DMS79 treated with DMSO at 0.1 percent for 48 hours (cell line): ENCODE measurements around the gene TNFRSF4.

Experiments used
- DNase-seq: peaks from one replicate; lab custom pipeline; 2025; lab: John Stamatoyannopoulos, UW

The TNFRSF4 gene

DNA sequence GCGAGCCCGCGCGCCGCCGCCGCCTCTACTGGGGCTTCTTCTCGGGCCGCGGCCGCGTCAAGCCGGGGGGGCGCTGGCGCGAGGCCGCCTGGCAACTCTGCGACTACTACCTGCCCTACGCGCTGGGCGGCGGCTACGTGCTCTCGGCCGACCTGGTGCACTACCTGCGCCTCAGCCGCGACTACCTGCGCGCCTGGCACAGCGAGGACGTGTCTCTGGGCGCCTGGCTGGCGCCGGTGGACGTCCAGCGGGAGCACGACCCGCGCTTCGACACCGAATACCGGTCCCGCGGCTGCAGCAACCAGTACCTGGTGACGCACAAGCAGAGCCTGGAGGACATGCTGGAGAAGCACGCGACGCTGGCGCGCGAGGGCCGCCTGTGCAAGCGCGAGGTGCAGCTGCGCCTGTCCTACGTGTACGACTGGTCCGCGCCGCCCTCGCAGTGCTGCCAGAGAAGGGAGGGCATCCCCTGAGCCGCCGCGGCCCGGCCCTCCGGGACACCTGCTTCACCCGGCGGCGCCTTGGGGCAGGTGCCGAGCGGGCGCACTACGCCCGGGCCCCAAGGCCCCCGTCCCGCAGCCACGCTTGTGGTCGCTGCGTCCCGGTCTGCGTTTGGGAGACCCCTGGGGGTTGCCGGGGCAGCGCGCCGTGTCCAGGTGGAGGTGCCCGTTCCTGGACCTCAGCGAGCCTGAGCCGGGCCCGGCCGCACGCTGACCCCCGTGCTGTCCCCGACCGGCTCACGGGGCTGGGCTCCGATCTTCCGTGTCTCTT is 19.0 kb upstream of the TNFRSF4 start:
- DNase-seq: no peak

DNA sequence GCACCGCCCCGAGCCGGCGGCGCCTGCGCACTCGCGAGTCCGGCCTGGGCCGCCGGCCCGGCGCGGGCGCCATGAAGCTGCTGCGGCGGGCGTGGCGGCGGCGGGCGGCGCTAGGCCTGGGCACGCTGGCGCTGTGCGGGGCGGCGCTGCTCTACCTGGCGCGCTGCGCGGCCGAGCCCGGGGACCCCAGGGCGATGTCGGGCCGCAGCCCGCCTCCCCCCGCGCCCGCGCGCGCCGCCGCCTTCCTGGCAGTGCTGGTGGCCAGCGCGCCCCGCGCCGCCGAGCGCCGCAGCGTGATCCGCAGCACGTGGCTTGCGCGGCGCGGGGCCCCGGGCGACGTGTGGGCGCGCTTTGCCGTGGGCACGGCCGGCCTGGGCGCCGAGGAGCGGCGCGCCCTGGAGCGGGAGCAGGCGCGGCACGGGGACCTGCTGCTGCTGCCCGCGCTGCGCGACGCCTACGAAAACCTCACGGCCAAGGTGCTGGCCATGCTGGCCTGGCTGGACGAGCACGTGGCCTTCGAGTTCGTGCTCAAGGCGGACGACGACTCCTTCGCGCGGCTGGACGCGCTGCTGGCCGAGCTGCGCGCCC is 18.3 kb upstream of the TNFRSF4 start, which contains the start of gene B3GALT6:
B3GALT6 (plus strand) TSS at position 30 of the 588 bp plus-strand sequence; CDS start at position 72, 42 bp downstream.
- no peak for DNase-seq

DNA sequence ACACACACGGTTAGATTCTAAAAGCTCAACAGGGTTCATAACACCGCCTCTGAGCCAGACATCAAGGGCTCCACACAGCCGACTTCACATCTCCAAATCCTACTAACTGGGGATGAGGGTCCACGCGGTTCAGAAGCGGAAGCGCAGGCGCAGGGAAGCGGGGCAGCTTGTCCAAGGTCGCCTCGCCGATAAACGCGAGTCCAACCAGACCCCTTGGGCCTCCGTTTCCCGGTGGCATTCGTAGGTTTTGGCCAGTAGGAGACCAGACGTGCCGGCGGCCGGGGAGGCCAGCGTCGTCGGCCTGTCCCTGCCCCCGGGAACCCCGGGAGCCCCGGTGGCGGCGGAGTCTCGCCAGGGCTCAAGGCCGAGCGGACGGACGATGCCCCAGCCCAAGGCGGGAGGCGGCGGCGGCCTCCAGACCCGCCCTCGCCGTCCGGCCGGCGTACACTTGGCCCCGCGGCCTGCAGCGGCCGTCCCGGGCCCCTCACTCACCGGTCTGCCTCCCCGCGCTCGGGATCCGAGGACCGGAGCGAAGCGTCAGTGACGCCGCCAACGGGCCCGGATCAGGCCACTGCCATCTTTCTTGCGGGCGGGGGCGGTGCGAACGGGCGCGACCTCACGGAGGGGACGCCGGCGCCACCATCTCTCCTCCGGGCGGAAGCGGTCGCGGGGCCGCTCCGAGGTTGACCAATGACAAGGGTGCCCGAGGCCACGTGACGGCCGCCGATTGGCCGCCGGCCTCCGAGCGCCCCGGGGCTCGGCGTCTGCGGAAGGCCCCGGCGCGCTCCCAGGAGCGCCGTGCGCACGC is 17.7 kb upstream of the TNFRSF4 start, which contains the start of gene SDF4:
SDF4 (minus strand) TSS at position 602 of the 808 bp plus-strand sequence. CDS start 3,229 bp downstream, outside the sequence.
- DNase-seq: peak; percentile 91

DNA sequence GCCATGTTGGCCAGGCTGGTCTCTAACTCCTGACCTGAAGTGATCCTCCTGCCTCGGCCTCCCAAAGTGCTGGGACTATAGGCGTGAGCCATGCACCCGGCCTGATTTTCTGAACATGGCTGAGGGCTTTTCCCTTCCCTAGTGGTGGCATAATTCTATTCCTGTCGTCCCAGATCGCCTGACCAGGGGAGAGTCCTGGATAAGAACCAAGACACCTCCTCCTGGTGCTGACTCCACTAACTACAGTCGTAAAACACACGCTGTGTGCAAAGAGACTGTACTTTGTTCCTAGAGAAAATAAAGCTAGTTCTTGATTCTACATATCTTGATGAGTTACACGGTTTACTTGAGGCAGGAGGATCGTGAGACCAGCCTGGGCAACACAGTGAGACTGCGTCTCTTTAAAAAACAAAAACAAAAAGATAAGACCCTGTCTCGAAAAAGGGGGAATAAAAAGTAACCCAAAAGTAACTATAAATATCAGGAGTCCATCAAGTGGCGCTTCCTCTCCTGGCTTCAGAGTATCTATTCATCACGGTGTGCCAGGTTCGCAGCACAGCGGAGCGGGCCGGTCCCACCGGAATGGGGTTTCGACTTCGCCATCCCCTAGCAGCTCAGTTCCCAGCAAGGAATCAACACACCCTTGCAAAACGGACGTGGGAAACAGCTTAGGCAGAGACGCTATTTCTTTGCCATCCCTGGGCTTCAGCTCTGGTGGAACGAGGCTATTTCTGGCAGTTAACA is 16.9 kb upstream of the TNFRSF4 start:
- DNase-seq: peak; percentile 12

DNA sequence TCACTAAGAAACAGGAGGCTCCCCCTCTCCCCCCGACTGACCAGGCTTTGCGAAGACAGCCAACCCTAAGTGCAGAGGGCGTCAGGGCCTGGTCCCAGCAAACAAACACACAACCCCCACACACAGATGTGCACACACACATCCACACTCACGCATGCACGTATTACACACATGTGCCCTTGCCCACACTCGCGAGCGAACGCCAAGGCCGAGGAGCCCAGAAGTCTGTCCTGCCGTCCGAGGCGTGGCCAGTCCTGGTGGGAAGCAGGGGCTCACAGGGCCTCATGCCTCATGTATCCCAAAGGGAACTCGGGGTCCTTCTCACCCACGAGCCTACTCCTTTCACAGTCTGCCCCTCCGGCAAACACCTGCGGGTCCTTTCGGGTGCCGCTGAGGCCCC is 15.8 kb upstream of the TNFRSF4 start:
- no peak for DNase-seq

DNA sequence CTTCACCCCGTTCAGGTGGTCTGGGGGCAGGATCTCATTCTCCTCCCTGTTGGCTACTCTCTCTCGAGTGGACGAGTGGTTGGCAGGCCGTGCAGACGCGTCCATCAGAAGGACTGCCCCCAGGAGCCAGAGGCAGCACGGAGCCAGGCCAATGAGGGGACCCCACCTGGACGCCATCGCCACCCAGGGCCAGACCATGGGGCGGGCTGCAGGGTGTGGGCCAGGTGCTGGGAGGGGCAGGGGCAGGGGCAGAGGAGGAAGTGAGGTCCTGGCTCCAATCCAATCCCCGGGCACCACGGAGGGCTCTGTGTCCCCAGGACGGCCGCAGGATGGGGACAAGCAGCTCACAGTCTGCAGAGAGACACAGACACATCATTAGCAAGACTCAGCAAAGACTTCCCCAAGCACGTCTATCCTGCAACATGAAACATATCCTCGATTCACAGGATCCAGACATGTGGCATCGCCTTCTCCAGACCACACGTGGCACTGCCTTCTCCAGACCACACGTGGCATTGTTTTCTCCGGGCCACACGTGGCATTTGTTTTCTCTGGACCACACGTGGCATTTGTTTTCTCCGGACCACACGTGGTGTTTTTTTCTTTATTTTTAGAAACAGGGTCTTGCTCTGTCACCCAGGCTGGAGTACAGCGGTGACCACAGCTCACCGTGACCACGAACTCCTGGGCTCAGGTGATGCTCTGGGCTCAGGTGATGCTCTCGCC is 14.8 kb upstream of the TNFRSF4 start:
- DNase-seq: no peak

DNA sequence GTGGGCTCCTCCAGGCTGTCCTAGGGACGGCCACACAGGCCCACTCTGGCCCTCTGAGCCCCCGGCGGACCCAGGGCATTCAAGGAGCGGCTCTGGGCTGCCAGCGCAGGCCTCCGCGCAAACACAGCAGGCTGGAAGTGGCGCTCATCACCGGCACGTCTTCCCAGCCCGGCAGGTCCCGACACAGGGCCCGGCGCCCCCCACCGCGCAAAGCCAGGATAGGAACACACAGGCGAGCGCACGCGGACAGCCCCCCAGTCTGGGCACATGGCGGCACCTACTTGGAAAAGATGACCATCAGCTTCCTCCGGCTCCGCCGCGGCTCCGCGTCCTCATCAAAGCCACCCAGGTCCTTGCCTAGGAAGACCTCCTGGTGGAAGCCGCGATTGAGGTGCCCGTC is 14.2 kb upstream of the TNFRSF4 start:
- DNase-seq: no peak

DNA sequence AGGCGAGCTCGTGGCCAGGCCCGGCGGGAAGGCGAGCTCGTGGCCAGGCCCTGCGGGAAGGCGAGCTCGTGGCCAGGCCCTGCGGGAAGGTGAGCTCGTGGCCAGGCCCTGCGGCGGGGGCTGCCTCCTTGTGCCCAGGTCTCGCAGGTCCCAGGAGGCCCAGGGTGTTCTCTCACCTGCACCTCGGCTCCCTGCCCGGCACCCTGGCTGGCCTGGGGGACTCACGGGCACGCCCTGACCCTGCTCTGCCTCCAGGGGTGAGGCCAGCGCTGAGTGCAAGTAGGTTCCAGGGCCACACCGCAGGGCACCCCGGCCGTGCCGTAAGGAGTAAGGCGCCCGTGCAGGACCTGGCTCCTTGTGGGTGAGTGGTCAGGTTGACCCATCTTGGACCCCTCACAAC is 13.4 kb upstream of the TNFRSF4 start:
- no peak for DNase-seq

DNA sequence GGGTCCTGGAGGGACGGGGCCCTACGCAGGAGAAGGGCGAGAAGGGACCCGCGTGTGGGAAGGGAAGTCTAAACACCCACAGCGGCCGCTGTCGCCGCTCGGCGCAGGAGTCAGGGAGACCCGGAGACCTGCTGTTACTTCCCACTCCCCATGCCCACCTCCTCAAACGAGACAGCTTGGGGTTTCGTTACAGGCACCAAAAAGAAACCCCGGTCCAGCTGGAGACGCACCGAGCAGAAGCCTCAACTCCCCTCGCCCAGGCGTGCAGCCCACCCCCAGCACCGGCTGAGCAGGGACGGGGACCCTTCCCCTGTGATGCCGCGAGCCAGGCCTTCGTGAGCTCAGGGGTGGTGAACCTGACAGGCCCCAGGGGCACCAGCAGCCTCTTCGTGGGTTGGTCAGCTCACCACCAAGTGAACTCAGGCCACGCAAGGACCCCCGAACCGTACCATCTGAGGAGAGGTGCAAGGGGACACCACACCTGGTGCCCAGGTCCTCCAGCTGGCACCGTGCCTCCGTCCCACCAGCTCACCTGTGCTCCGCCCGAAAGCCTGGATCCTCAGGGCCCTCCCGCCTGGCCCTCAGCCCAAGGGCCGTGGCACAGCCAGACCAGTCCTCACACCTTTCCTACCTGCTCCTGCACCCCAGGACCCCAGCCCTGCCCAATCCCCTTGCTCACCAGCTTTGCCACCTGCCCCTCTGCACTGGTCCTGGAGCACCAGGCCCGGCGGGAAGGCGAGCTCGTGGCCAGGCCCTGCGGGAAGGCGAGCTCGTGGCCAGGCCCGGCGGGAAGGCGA is 12.8 kb upstream of the TNFRSF4 start:
- no peak for DNase-seq

DNA sequence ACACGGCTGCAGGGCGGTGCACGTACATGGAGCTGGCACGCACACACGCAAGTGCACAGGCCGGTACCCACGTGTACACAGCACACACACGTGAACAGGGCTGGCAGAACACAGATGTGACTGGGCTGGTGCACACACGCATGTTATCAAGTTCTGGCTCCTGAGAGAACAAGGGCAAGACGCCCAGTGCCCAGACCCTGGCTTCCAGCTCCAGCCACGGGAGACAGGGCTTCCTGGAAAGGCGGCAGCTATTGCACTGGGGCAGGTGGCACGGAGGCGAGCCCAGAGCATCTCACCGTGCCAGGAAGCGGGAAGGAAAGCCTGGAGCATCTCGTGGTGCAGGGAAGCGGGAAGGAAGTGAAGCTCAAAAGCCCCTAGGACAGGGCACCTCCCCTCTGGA is 12.0 kb upstream of the TNFRSF4 start:
- no peak for DNase-seq

DNA sequence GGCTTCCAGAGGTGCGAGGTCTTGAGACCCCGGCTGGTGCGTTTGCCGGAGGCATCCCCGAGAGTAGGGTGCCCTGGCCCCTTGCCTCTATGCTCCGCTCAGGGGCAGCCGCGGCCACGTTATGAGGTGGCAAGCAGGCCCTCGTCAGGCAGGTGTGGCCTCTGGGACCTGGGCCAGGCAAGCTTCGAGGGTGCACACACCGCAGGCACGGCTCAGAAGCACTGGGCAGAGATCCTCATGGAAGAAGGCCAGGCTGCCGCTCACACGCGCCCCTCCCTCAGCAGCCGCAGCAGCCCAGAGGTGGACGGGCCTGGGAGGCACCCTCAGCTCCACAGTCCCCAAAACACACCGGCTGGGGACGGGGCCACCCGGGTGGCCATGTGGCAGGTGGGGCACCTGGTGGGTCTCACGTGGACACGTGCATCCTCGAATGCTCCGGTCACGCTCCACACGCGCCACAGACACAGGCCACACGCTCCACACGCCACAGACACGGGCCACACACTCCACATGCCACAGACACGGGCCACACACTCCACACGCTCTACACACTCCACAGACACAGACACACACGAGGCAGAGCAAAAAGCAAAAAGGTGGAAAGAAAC is 11.4 kb upstream of the TNFRSF4 start:
- peak; percentile 34 for DNase-seq

DNA sequence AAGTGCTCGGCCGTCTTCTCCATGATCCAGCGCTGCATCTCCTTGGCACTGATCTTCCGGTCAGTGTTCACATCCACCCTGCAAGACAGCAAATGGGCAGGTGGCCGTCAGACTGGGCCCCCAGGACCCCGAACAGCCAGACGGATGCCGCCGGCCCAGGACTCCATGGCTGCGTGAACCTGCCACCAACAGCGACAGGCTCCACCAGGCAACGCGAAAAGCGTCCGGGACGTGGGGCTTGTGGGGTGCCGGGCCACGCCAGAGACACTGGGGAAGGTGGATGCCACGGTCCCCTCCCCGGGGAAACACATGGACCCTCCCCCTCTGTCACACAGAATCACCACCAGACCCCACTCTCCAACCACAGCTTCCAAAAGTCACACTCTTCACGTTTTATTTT is 9.9 kb upstream of the TNFRSF4 start:
- no peak for DNase-seq

DNA sequence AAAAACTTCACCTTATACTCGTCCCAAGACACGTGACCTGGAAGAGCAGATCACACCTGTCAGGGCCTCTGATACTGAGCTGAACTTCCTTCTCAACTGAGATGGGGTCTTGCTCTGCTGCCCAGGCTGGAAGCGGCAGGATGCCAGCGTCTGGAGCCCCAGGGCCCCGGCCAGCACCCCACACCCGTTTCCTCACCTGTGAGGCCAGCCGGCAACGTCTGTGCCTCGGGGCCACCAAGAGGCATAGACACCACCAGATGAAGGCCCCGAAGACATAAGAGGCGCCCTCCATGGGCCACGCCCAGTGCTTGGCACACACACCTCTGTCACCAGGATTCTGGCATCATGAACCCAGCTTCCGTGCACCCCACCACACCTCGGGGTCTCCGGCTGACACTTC is 9.4 kb upstream of the TNFRSF4 start:
- no peak for DNase-seq

DNA sequence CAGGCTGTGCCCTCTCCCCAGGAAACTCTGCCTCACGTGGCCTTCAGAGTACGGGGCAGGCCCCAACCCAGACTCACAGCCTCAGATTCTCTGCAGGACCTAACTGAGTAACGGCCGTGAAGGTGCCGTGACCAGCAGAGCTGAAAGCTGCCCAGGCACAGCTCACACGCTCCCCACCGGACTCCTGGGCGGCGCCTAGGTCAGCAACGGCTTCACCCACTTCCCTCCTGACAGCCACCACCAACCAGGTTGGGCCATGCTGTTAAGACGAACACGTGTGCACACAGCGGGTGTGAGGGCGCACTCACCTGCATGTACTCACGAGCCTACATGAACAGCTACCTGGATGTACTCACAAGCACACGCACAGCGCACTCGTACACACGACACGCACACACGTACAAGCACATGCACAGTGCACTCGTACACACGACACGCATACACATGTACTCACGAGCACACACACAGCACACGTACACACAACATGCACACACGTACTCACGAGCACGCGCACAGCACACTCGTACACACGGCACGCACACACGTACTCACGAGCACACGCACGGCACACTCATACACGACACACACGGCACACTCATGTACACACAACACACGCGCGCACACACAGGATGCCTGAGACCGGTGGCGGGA is 8.7 kb upstream of the TNFRSF4 start:
- DNase-seq: no peak

DNA sequence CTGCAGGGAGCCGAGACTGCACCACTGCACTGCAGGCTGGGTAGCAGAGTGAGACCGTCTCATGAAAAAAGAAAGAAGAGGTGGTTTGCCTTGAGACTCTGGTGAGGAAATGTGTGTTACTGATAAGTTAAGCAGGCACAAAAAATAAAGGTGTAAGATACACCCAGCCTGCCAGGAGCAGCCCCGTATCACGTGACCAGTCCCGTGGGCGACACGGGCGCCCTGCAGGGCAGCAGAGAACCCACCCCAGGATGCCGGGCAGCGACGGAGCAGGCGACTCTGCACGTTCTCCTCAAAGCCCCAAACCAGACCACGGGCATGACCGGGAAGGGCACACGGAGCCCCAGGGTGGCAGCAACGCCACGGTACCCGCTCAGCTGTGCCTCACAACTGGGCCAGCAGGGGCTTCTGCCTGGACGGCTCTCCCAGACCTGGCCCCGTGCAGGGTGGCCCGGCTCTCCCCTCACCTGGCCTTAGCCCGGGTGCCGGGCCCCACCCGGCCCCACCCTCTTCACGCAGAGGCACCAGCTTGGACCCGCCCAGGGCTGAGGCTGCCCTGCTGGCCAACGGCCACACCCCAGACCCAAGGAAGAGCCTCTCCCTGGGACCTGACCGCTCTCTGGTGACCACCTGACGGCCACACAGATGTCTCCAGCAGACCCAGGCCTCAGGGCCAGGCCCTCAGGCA is 8.1 kb upstream of the TNFRSF4 start:
- DNase-seq: no peak

DNA sequence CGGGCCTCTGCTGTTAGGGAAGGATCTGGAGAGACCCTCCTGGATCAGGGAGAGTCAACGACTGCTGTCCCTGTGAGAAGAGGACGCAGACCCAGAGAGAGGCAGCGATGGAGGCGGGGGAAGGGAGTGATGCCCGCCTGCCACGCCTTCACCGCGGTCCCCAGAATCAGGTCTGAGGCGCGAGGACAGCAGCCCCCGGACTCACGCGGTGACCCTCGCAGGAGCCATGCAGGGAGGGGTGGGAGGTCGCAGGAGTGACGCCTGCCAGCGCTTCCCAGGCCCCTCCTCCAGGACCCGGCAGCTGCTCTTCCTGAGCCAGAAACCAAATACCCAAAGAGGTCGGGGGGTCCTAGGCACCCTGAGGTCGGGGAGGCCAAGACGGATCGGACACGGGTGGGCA is 6.2 kb upstream of the TNFRSF4 start:
- DNase-seq: no peak

DNA sequence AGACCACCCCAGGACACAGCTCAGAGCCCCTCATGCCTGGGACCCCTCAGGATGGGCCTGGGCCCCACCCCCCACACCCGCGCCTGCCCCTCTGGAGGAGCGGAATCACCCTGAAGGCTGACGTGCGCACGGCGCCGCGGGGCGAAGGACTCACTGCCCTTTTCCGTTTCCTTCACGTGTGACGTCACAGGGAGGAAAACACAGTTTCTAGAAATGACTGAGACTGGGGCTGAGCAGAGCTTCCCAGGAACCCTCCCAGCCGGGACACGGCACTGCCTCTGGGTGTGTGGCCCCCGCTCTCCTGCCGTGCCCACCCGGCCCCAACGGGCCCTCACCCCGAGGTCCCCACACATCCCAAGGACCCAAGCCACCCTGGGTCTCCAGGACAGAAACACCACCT is 5.4 kb upstream of the TNFRSF4 start:
- DNase-seq: no peak

DNA sequence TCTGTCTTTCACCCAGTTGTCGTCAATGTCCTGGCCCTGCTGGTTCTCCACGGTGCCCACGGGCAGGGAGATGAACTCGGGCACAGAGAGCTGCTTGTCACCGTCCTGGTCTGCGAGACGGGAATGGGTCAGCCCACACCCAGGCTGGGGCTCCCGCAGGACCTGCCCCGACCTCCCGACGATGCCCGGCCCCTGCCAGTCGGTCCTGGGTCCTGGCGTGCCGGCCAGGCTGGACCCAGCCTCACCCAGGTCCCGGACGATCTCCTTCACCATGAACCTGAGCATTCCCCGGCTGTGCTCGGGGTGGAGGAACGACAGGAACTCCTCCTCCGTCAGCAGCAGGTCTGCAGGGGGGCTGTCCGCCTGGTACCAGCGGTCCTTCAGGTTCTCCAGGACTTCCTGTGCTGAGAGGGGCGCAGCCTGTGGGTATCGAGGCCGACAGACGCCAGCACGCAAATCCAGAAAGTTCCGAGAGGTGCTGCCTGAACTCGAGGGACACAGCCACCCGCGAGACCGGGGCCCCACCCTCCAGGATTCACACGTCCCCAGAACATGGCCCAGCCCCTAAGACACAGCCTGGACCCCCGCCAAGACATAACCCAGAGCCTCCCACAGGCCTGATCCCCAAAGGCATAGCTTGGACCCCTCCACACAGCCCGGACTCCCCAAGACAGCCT is 4.7 kb upstream of the TNFRSF4 start:
- no peak for DNase-seq
